H1 (cell line): ENCODE data around the gene DDX31. TPM values are rescaled to one million over a fixed set of nuclear protein-coding genes. Genes with fewer than 3 reads are reported as not detected.

Experiments used
- CTCF ChIA-PET: fragments of 300-600 bp; sonication (Branson Sonifier 250); formaldehyde crosslinking; loops from one replicate; lab custom pipeline; 2021; ENCODE audit not compliant: partially characterized antibody; lab: Charles Lee
- POLR2A ChIA-PET: fragments of 300-600 bp; sonication (Branson Sonifier 250); formaldehyde crosslinking; loops from one replicate; lab custom pipeline; 2021; ENCODE audit warnings: inconsistent platforms; ENCODE audit not compliant: partially characterized antibody; lab: Charles Lee
- DNase-seq, 2 experiments: peaks; one replicate each; pipeline versions ENCODE4 v3.0.0 to v3.0.0-alpha.2; 2010 to 2022; ENCODE audit warnings: low spot score in 2 of 2, low read depth in 1 of 2, mixed read lengths in 1 of 2
- FAIRE-seq: peaks from 2 replicates; lab custom pipeline; 2011; peaks lifted over from hg19 to GRCh38; lab: Jason Lieb, UNC
- H2AFZ ChIP-seq: 2 replicates; pipeline ENCODE4 v1.8.1; 2012; ENCODE audit warnings: low read length, inconsistent platforms
- H2AK5ac ChIP-seq: 2 replicates; pipeline ENCODE4 v1.6.1; 2013; ENCODE audit warnings: low read depth, low read length
- H2BK120ac ChIP-seq: replicated peaks from 2 replicates; pipeline ENCODE3; 2013; ENCODE audit warnings: low read depth, low read length, inconsistent platforms
- H2BK12ac ChIP-seq: 2 replicates; pipeline ENCODE4 v1.6.1; 2013; ENCODE audit warnings: low read depth, low read length
- H2BK15ac ChIP-seq: 2 replicates; pipeline ENCODE4 v1.6.1; 2013; ENCODE audit warnings: low read length
- H2BK20ac ChIP-seq: 2 replicates; pipeline ENCODE4 v1.6.1; 2013; ENCODE audit warnings: low read length
- H2BK5ac ChIP-seq: 2 replicates; pipeline ENCODE4 v1.6.1; 2013; ENCODE audit warnings: low read depth, low read length
- H3K14ac ChIP-seq: 2 replicates; pipeline ENCODE4 v1.6.1; 2013; ENCODE audit warnings: inconsistent platforms; ENCODE audit not compliant: insufficient read length
- H3K18ac ChIP-seq: 2 replicates; pipeline ENCODE4 v1.6.1; 2013; ENCODE audit warnings: low read length; ENCODE audit errors: extremely low read depth
- H3K23ac ChIP-seq: 2 replicates; pipeline ENCODE4 v1.6.1; 2013; ENCODE audit warnings: inconsistent platforms; ENCODE audit not compliant: insufficient read length
- H3K23me2 ChIP-seq: 2 replicates; pipeline ENCODE4 v1.6.1; 2013; ENCODE audit warnings: low read depth, low read length
- H3K27ac ChIP-seq: 2 replicates; pipeline ENCODE4 v1.6.1; 2011; ENCODE audit warnings: low read depth, low read length, inconsistent platforms
- H3K27me3 ChIP-seq, 4 experiments: replicated peaks in 1 of 4; 1 replicate in 1 of 4; 2 replicates in 3 of 4; pipeline versions ENCODE4 v1.6.1 to v1.8.1; 2011 to 2013; ENCODE audit warnings: low read length in 3 of 4, mild to moderate bottlenecking in 3 of 4, inconsistent platforms in 2 of 4, mixed read lengths in 2 of 4, moderate library complexity in 1 of 4; ENCODE audit not compliant: control insufficient read depth in 3 of 4, insufficient read depth in 3 of 4; ENCODE audit errors: extremely low read depth in 1 of 4
- H3K36me3 ChIP-seq, 4 experiments: 2 replicates each; pipeline versions ENCODE4 v1.6.1 to v1.8.1; 2011 to 2013; ENCODE audit warnings: mild to moderate bottlenecking in 4 of 4, low read length in 3 of 4, moderate library complexity in 2 of 4, control low read depth in 1 of 4, inconsistent platforms in 1 of 4; ENCODE audit not compliant: insufficient read depth in 4 of 4, control insufficient read depth in 2 of 4
- H3K4ac ChIP-seq: replicated peaks from 2 replicates; pipeline ENCODE3; 2013; ENCODE audit warnings: low read length, low read depth, mixed read lengths, inconsistent platforms; ENCODE audit not compliant: insufficient read length
- H3K4me1 ChIP-seq, 4 experiments: replicated peaks in 1 of 4; 1 replicate in 1 of 4; 2 replicates in 3 of 4; pipeline versions ENCODE4 v1.6.1 to v1.8.1; 2011 to 2013; ENCODE audit warnings: low read length in 3 of 4, inconsistent platforms in 2 of 4, mixed read lengths in 1 of 4; ENCODE audit not compliant: insufficient read depth in 4 of 4, control insufficient read depth in 3 of 4
- H3K4me2 ChIP-seq, 2 experiments: 2 replicates each; pipeline versions ENCODE4 v1.6.1 to v1.8.1; 2011 to 2013; ENCODE audit warnings: low read depth in 2 of 2, low read length in 2 of 2, control low read depth in 1 of 2, inconsistent platforms in 1 of 2, mild to moderate bottlenecking in 1 of 2; ENCODE audit not compliant: insufficient read depth in 1 of 2
- H3K4me3 ChIP-seq, 4 experiments: fragments of 200-600, 300-600 bp in 1 of 4; sonication (generic), shearing (Covaris generic), sonication (Bioruptor Twin) in 1 of 4; 2 replicates each; pipeline versions ENCODE4 v1.5.1 to v1.8.1; 2011 to 2016; ENCODE audit warnings: low read length in 4 of 4, low read depth in 3 of 4, control low read depth in 2 of 4, inconsistent platforms in 2 of 4, mild to moderate bottlenecking in 2 of 4, mixed read lengths in 1 of 4, moderate library complexity in 1 of 4; ENCODE audit not compliant: insufficient read depth in 2 of 4; ENCODE audit errors: extremely low read depth in 1 of 4
- H3K56ac ChIP-seq: replicated peaks from 2 replicates; pipeline ENCODE3; 2013; ENCODE audit warnings: low read depth, mild to moderate bottlenecking, mixed read lengths, low read length, inconsistent platforms; ENCODE audit not compliant: insufficient read length
- H3K79me1 ChIP-seq: 2 replicates; pipeline ENCODE4 v1.6.1; 2013; ENCODE audit warnings: low read depth, low read length, control low read depth
- H3K79me2 ChIP-seq, 2 experiments: 2 replicates each; pipeline versions ENCODE4 v1.6.1 to v1.8.1; 2012 to 2013; ENCODE audit warnings: low read length in 2 of 2, mild to moderate bottlenecking in 2 of 2, inconsistent platforms in 1 of 2; ENCODE audit not compliant: insufficient read depth in 2 of 2, control insufficient read depth in 1 of 2
- H3K9ac ChIP-seq, 4 experiments: replicated peaks in 1 of 4; 1 replicate in 1 of 4; 2 replicates in 3 of 4; pipeline versions ENCODE4 v1.6.1 to v1.8.1; 2011 to 2013; ENCODE audit warnings: low read depth in 3 of 4, low read length in 3 of 4, control low read depth in 2 of 4, mild to moderate bottlenecking in 2 of 4, moderate library complexity in 2 of 4, inconsistent platforms in 1 of 4; ENCODE audit errors: extremely low read depth in 1 of 4
- H3K9me3 ChIP-seq, 2 experiments: 2 replicates each; pipeline versions ENCODE4 v1.6.1 to v1.8.1; 2012 to 2013; ENCODE audit warnings: mild to moderate bottlenecking in 2 of 2, moderate library complexity in 2 of 2, control low read depth in 1 of 2, inconsistent platforms in 1 of 2, low read depth in 1 of 2, low read length in 1 of 2, mixed read lengths in 1 of 2; ENCODE audit not compliant: insufficient read depth in 2 of 2
- H4K20me1 ChIP-seq, 2 experiments: replicated peaks in 1 of 2; 2 replicates each; pipeline versions ENCODE3 to v1.8.1; 2011 to 2013; ENCODE audit warnings: inconsistent platforms in 2 of 2, low read length in 2 of 2, mild to moderate bottlenecking in 1 of 2; ENCODE audit not compliant: insufficient read depth in 2 of 2, control insufficient read depth in 1 of 2
- H4K5ac ChIP-seq: 2 replicates; pipeline ENCODE4 v1.6.1; 2013; ENCODE audit warnings: low read length, low read depth, mixed read lengths, inconsistent platforms; ENCODE audit not compliant: insufficient read length
- H4K8ac ChIP-seq: 2 replicates; pipeline ENCODE4 v1.8.0; 2013; ENCODE audit warnings: mild to moderate bottlenecking, moderate library complexity, low read length, inconsistent platforms; ENCODE audit not compliant: insufficient read depth; ENCODE audit errors: extremely low read depth
- H4K91ac ChIP-seq: replicated peaks from 2 replicates; pipeline ENCODE3; 2013; ENCODE audit warnings: low read length, mixed read lengths, inconsistent platforms; ENCODE audit not compliant: insufficient read length
- BACH1 ChIP-seq: IDR thresholded peaks from 2 replicates; pipeline ENCODE4 v1.6.1; 2012; ENCODE audit warnings: low read length, improper control_type of control experiment
- EP300 ChIP-seq, 2 experiments: IDR thresholded peaks; 1 replicate in 1 of 2; 2 replicates in 1 of 2; pipeline ENCODE4 v1.6.1; 2011 to 2012; ENCODE audit warnings: low read depth in 2 of 2, low read length in 2 of 2, mild to moderate bottlenecking in 2 of 2, borderline replicate concordance in 1 of 2, inconsistent platforms in 1 of 2, moderate library complexity in 1 of 2
- EZH2 ChIP-seq: fragments of 200-600 bp; sonication (generic); IDR thresholded peaks from 2 replicates; pipeline ENCODE4 v1.7.1; 2012; ENCODE audit warnings: low read depth, mild to moderate bottlenecking, moderate library complexity, low read length, inconsistent platforms; ENCODE audit not compliant: severe bottlenecking
- KDM1A ChIP-seq: fragments of 200-600, 300-600 bp; sonication (generic); IDR thresholded peaks from 2 replicates; pipeline ENCODE4 v1.7.1; 2016; ENCODE audit warnings: mild to moderate bottlenecking, low read length, borderline replicate concordance
- TEAD4 ChIP-seq: IDR thresholded peaks from 2 replicates; pipeline ENCODE4 v1.6.1; 2012; ENCODE audit warnings: low read depth, low read length, inconsistent platforms, mixed read lengths
- WGBS, 2 experiments: shearing (Covaris generic) in 1 of 2; methylation state at CpG; one replicate each; pipeline versions ENCODE4 v1.1.6 to v1.1.7; 2013 to 2015; ENCODE audit warnings: low lambda C conversion rate in 2 of 2, mixed read lengths in 2 of 2, inconsistent platforms in 1 of 2, low coverage in 1 of 2, missing lambda C conversion rate in 1 of 2; ENCODE audit not compliant: insufficient replicate concordance in 2 of 2, insufficient coverage in 1 of 2, insufficient read length in 1 of 2; ENCODE audit errors: extremely low coverage in 1 of 2, missing lambda C conversion rate in 1 of 2; 5-methylcytosine and 5-hydroxymethylcytosine counted together
- polyA plus RNA-seq, 7 experiments: library from polyadenylated mRNA; depleted of rRNA in 3 of 7; stranded (reverse) in 5 of 7; unstranded in 2 of 7; fragments of >200 nt in 5 of 7; fragments of 200-250 nt in 2 of 7; gene quantifications; 1 replicate in 5 of 7; 2 replicates in 1 of 7; 4 replicates in 1 of 7; pipeline versions ENCODE4 v1.2.1 to v1.2.3, GENCODE V29; 2011 to 2013; ENCODE audit warnings: missing spikeins in 2 of 7, mixed read lengths in 2 of 7
- total RNA-seq: library from RNA; stranded (reverse); fragmentation: NEBNext Ultra II Directional; extraction: Animal tissue kit (Norgen Biotek cat#: 25700); gene quantifications from 2 replicates; pipeline ENCODE4 v1.2.1, GENCODE V29; 2021
- TF ChIP-seq, protein P1 (sequence below): IDR thresholded peaks from 2 replicates; pipeline ENCODE4 v1.6.1; 2012; ENCODE audit warnings: low read length, inconsistent platforms
- TF ChIP-seq, protein P2 (sequence below), 3 experiments: IDR thresholded peaks; 1 replicate in 2 of 3; 2 replicates in 1 of 3; pipeline versions ENCODE4 v1.5.1 to v1.6.1; 2011; ENCODE audit warnings: low read length in 3 of 3, mild to moderate bottlenecking in 3 of 3, inconsistent platforms in 2 of 3, low read depth in 1 of 3, moderate library complexity in 1 of 3; ENCODE audit not compliant: insufficient read depth in 1 of 3; ENCODE audit errors: control extremely low read depth in 1 of 3

DDX31 gene
- total and polyA plus RNA-seq, 2 of the 8 experiments (the other 6 are each of a cell fraction or from before 2014, with no cell fraction given) = 9.5 to 23.7 TPM

DNA sequence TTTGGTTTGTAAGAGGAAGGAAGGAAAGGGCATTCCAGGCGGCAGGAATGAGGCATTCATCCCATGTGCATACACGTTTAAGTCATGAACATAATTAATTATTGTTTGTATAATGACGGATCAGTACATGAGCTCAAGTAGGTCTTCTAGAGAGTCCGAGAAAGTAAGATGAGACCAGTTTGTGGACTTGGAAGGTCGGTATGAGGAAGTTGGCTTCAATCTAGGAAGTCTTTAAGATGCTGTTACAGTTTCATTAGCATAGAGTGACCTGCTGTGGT lies 2.6 kb upstream of the DDX31 start:
- Histone ChIP-seq H3K18ac (no peak overlapping the region), H2BK15ac (no peak overlapping the region), H2AK5ac (no peak overlapping the region), H3K4me3 (peak overlapping the region in 1 of 4 experiments; percentile 81; a peak in 2 of 8 replicates), H4K20me1 (peaks cover 17 to 19% of the 10 kb centered on the region in 2 experiments), H2BK12ac (no peak overlapping the region), H3K27ac (no peak overlapping the region), H2BK20ac (no peak overlapping the region), H3K4me2 (peak overlapping the region; percentile 58 to 83), H3K14ac (no peak overlapping the region), H3K79me2 (peaks cover 39 to 78% of the 10 kb centered on the region in 2 experiments), H3K9me3 (no peaks in the 10 kb centered on the region), H3K4me1 (peaks cover 0 to 7% (median 6%) of the 10 kb centered on the region in 4 experiments; a peak in 5 of 7 replicates), H3K56ac (no peak overlapping the region), H3K23me2 (peaks cover 9% of the 10 kb centered on the region), H4K5ac (no peak overlapping the region), H2AFZ (no peak overlapping the region), H2BK120ac (no peak overlapping the region), H2BK5ac (no peak overlapping the region), H3K23ac (no peak overlapping the region), H3K36me3 (no peaks in the 10 kb centered on the region), H3K27me3 (no peaks in the 10 kb centered on the region), H4K8ac (no peak overlapping the region), H3K9ac (no peak overlapping the region; a peak in 1 of 7 replicates), H3K4ac (no peak overlapping the region), H3K79me1 (peaks cover 8% of the 10 kb centered on the region), H4K91ac (no peak overlapping the region)
- TF ChIP-seq, protein P1, sequence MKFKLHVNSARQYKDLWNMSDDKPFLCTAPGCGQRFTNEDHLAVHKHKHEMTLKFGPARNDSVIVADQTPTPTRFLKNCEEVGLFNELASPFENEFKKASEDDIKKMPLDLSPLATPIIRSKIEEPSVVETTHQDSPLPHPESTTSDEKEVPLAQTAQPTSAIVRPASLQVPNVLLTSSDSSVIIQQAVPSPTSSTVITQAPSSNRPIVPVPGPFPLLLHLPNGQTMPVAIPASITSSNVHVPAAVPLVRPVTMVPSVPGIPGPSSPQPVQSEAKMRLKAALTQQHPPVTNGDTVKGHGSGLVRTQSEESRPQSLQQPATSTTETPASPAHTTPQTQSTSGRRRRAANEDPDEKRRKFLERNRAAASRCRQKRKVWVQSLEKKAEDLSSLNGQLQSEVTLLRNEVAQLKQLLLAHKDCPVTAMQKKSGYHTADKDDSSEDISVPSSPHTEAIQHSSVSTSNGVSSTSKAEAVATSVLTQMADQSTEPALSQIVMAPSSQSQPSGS = no peak
- TF ChIP-seq KDM1A (no peak), TEAD4 (peak; percentile 44; the same call in 1 of the 2 replicates), BACH1 (no peak), EP300 (IDR thresholded peaks at IDR 0.05; ENCODE audit: borderline replicate concordance in 1 of 2, low read depth in 2 of 2, low read length in 2 of 2) (no peak), EZH2 (no peak)
- TF ChIP-seq, protein P2, sequence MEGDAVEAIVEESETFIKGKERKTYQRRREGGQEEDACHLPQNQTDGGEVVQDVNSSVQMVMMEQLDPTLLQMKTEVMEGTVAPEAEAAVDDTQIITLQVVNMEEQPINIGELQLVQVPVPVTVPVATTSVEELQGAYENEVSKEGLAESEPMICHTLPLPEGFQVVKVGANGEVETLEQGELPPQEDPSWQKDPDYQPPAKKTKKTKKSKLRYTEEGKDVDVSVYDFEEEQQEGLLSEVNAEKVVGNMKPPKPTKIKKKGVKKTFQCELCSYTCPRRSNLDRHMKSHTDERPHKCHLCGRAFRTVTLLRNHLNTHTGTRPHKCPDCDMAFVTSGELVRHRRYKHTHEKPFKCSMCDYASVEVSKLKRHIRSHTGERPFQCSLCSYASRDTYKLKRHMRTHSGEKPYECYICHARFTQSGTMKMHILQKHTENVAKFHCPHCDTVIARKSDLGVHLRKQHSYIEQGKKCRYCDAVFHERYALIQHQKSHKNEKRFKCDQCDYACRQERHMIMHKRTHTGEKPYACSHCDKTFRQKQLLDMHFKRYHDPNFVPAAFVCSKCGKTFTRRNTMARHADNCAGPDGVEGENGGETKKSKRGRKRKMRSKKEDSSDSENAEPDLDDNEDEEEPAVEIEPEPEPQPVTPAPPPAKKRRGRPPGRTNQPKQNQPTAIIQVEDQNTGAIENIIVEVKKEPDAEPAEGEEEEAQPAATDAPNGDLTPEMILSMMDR (IDR thresholded peaks at IDR 0.05; ENCODE audit: control extremely low read depth in 1 of 3, insufficient read depth in 1 of 3, low read depth in 1 of 3, low read length in 3 of 3) = no peak
- 82% methylated on average over 5 of the region's 5 CpGs; no CpG with 5 or more reads in 1 of the 2 experiments for WGBS, 2 experiments
- no peak for FAIRE-seq
- POLR2A ChIA-PET = interaction anchor here (1.3 kb wide), 1 partner anchor 10 kb away, joined by 4 read pairs; no protein-coding TSS in a partner anchor
- CTCF ChIA-PET = interaction anchor here (1.0 to 3.5 kb wide), 2 partner anchors 24 to 28 kb away, joined by 3 to 12 read pairs; no protein-coding TSS in a partner anchor
- no peak for DNase-seq
